Ramos (cell line): ENCODE data around the gene SATB1.

ENCODE experiments used
- in situ Hi-C: fragments of 300-500 bp; cut with MboI; formaldehyde crosslinking; loops from one replicate; pipeline ENCODE4 v1.14.3; 2022; ENCODE audit warnings: low sequenced_read_pairs; ENCODE audit not compliant: unreplicated experiment

The SATB1 gene

DNA sequence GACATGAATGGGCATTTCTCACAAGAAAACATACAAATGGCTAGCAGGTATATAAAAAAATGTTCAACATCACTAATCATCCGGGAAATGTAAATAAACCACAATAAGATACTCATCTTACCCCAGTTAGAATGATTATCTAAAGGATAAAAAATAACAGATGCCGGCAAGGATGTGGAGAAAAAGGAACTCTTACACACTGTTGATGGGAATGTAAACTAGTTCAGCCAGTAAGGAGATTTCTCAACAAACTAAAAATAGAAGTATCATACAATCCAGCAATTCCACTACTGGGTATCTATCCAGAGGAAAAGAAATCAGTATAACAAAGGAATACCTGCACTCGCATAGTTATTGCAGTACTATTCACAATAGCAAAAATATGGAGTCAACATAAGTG lies 124.2 kb downstream of the SATB1 start:
- in situ Hi-C loops, result no loop called here

DNA sequence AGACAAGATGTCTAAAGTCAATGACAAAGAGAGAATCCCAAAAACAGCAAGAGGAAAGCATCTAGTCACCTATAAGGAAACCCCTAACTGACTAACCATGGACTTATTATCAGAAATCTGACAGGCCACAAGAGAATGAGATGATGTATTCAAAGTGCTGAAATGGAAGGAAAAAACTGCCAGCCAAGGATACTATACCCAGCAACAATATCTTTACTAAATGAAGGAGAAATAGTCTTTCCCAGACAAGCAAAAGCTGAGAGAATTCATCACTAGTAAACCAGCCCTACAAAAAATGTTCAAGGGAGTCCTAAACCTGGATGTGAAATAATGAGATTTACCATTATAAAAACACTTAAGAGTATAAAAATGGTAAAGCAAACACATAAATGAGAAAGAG lies 128.0 kb downstream of the SATB1 start:
- in situ Hi-C loops, result loop anchor here (10.0 kb wide), 1 partner anchor 392 kb away; no protein-coding TSS in a partner anchor
